H1 (cell line): Measurements from ENCODE around the gene TMEM151A.

ENCODE experiments used
- BACH1 ChIP-seq: IDR thresholded peaks from 2 replicates; pipeline ENCODE4 v1.6.1; 2012; ENCODE audit warnings: low read length, improper control_type of control experiment
- CTCF ChIP-seq, 3 experiments: IDR thresholded peaks; 1 replicate in 2 of 3; 2 replicates in 1 of 3; pipeline versions ENCODE4 v1.5.1 to v1.6.1; 2011; ENCODE audit warnings: low read length in 3 of 3, mild to moderate bottlenecking in 3 of 3, inconsistent platforms in 2 of 3, low read depth in 1 of 3, moderate library complexity in 1 of 3; ENCODE audit not compliant: insufficient read depth in 1 of 3; ENCODE audit errors: control extremely low read depth in 1 of 3
- GTF2F1 ChIP-seq: IDR thresholded peaks from 2 replicates; pipeline ENCODE4 v1.6.1; 2012; ENCODE audit warnings: low read depth, low read length, improper control_type of control experiment, borderline replicate concordance
- JUND ChIP-seq: IDR thresholded peaks from 2 replicates; pipeline ENCODE4 v1.6.1; 2011; ENCODE audit warnings: mild to moderate bottlenecking, improper control_type of control experiment, low read length
- POLR2A ChIP-seq, 2 experiments: IDR thresholded peaks; 1 replicate in 1 of 2; 2 replicates in 1 of 2; pipeline ENCODE4 v1.6.1; 2011; ENCODE audit warnings: low read depth in 2 of 2, low read length in 2 of 2, mild to moderate bottlenecking in 2 of 2; ENCODE audit errors: control extremely low read depth in 1 of 2
- POLR2AphosphoS5 ChIP-seq: IDR thresholded peaks from 2 replicates; pipeline ENCODE4 v1.6.1; 2011; ENCODE audit warnings: low read depth, low read length

GRCh38 chr11:66339686-66340483 is 48.2 kb downstream of the TMEM151A start:
- TF ChIP-seq CTCF (IDR thresholded peaks at IDR 0.05; ENCODE audit: control extremely low read depth in 1 of 3, insufficient read depth in 1 of 3, low read depth in 1 of 3, low read length in 3 of 3) = no peak
- TF ChIP-seq BACH1 = no peak
- TF ChIP-seq JUND = no peak
- no peak for TF ChIP-seq POLR2AphosphoS5
- TF ChIP-seq POLR2A (IDR thresholded peaks at IDR 0.05; ENCODE audit: control extremely low read depth in 1 of 2, low read depth in 2 of 2, low read length in 2 of 2) = no peak
- no peak for TF ChIP-seq GTF2F1
